Measurements from ENCODE around the gene CADPS2.

DNA sequence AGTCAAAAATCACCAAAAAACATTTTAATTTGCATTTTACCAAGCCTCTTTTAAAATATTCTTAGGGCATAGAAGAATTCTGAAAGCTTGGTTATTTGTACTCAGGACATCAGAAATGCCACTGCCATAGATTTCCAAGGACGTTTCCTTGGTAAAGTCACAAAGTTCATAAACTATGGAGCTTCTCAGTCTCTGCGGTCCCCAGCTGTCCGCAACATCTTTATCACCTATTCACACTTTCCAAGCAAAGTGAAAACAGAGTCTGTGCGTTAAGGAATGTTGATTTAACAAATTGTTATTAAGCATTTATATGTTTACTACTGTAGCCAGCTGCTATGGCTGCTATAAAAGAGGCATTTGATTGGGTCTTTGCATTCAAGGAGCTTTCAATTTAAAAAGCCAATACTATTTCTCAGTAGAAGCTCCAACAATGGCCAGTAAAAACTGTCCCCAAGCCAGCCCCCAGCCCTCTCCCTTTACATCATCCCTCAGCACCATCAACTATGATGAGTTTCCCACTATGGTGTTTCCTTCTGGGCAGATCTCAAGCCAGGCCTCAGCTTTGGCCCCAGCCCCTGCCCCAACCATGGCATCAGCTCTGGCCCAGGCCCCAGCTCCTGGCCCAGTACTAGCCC, 36.8 kb downstream of the CADPS2 start:
- no peak for TF ChIP-seq MYC (IDR thresholded peaks at IDR 0.05; ENCODE audit: insufficient read depth, insufficient read length, insufficient replicate concordance, low read length, severe bottlenecking)
- TF ChIP-seq SRF (IDR thresholded peaks at IDR 0.05; ENCODE audit: low read depth in 2 of 2, low read length in 2 of 2): no peak
- TF ChIP-seq POLR2A (IDR thresholded peaks at IDR 0.05; ENCODE audit: low read depth, low read length): no peak
- TF ChIP-seq, protein P1, sequence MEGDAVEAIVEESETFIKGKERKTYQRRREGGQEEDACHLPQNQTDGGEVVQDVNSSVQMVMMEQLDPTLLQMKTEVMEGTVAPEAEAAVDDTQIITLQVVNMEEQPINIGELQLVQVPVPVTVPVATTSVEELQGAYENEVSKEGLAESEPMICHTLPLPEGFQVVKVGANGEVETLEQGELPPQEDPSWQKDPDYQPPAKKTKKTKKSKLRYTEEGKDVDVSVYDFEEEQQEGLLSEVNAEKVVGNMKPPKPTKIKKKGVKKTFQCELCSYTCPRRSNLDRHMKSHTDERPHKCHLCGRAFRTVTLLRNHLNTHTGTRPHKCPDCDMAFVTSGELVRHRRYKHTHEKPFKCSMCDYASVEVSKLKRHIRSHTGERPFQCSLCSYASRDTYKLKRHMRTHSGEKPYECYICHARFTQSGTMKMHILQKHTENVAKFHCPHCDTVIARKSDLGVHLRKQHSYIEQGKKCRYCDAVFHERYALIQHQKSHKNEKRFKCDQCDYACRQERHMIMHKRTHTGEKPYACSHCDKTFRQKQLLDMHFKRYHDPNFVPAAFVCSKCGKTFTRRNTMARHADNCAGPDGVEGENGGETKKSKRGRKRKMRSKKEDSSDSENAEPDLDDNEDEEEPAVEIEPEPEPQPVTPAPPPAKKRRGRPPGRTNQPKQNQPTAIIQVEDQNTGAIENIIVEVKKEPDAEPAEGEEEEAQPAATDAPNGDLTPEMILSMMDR (IDR thresholded peaks at IDR 0.05 in 2 of 3, conservative IDR thresholded peaks at IDR 0.05 in 1 of 3; ENCODE audit: control insufficient read depth in 2 of 3, extremely low read depth in 1 of 3, insufficient read depth in 1 of 3, low read depth in 3 of 3, low read length in 3 of 3): no peak
- no peak for TF ChIP-seq TAF1 (IDR thresholded peaks at IDR 0.05; ENCODE audit: borderline replicate concordance, low read depth, low read length)
- no peak for TF ChIP-seq MXI1 (IDR thresholded peaks at IDR 0.05; ENCODE audit: low read depth, low read length)
- no peak for TF ChIP-seq KDM1A (IDR thresholded peaks at IDR 0.05; ENCODE audit: borderline replicate concordance)
- TF ChIP-seq ZNF207 (IDR thresholded peaks at IDR 0.05; ENCODE audit: borderline replicate concordance): no peak
- no peak for TF ChIP-seq IKZF2 (IDR thresholded peaks at IDR 0.05)
- no peak for TF ChIP-seq TCF12 (IDR thresholded peaks at IDR 0.05; ENCODE audit: low read depth, low read length)
- no peak for TF ChIP-seq DPF2 (IDR thresholded peaks at IDR 0.05)
